ENCODE measurements around the gene LUC7L2.
"Not testable (repeated sequence)": the region's sequence is repeated elsewhere in the genome, so short reads cannot be mapped to it uniquely, and the experiment has no call there.

Gene LUC7L2

GRCh38 chr7:139397192-139397591, 37.5 kb downstream of the LUC7L2 start:
- no peak for DNase-seq

GRCh38 chr7:139403601-139404000, 43.9 kb downstream of the LUC7L2 start:
- DNase-seq: no peak

- no peak for DNase-seq
Observed at GRCh38 chr7:139407555-139407954, 47.9 kb downstream of the LUC7L2 start.

- DNase-seq: not testable (repeated sequence)
Observed at GRCh38 chr7:139414743-139415402, 55.2 kb downstream of the LUC7L2 start.

GRCh38 chr7:139416405-139416804, 56.7 kb downstream of the LUC7L2 start:
- no peak for DNase-seq

GRCh38 chr7:139417478-139417877, 57.8 kb downstream of the LUC7L2 start:
- no peak for DNase-seq

GRCh38 chr7:139421123-139421522, 61.4 kb downstream of the LUC7L2 start:
- no peak for DNase-seq

GRCh38 chr7:139422126-139422525, 62.4 kb downstream of the LUC7L2 start:
- no peak for DNase-seq

- no peak for DNase-seq
Observed at GRCh38 chr7:139423091-139423490, 63.4 kb downstream of the LUC7L2 start.

- DNase-seq: no peak
Observed at GRCh38 chr7:139424004-139424403, 64.3 kb downstream of the LUC7L2 start.

GRCh38 chr7:139425701-139426100, 66.0 kb downstream of the LUC7L2 start:
- DNase-seq: peak; percentile 79

- DNase-seq: peak; percentile 90
Observed at GRCh38 chr7:139426258-139427028, 66.7 kb downstream of the LUC7L2 start.

- DNase-seq: no peak
Observed at GRCh38 chr7:139427029-139427420, 67.3 kb downstream of the LUC7L2 start.

GRCh38 chr7:139427788-139428187, 68.1 kb downstream of the LUC7L2 start:
- no peak for DNase-seq

- not testable (repeated sequence) for DNase-seq
Observed at GRCh38 chr7:139429735-139430134, 70.0 kb downstream of the LUC7L2 start.

GRCh38 chr7:139430443-139430842, 70.7 kb downstream of the LUC7L2 start:
- no peak for DNase-seq

GRCh38 chr7:139431010-139431409, 71.3 kb downstream of the LUC7L2 start:
- DNase-seq: no peak

GRCh38 chr7:139431459-139431858, 71.8 kb downstream of the LUC7L2 start:
- no peak for DNase-seq

GRCh38 chr7:139436806-139437205, 77.1 kb downstream of the LUC7L2 start:
- DNase-seq: no peak

- DNase-seq: no peak
Observed at GRCh38 chr7:139439375-139439774, 79.7 kb downstream of the LUC7L2 start.

GRCh38 chr7:139441961-139442360, 82.3 kb downstream of the LUC7L2 start:
- DNase-seq: peak; percentile 34

- no peak for DNase-seq
Observed at GRCh38 chr7:139446051-139446890, 86.6 kb downstream of the LUC7L2 start.

- no peak for DNase-seq
Observed at GRCh38 chr7:139450851-139451250, 91.2 kb downstream of the LUC7L2 start.

GRCh38 chr7:139451638-139452037, 91.9 kb downstream of the LUC7L2 start:
- no peak for DNase-seq

All from DMS79 (cell line).